K562 (cell line): ENCODE data around the gene XBP1. TPM values are rescaled to one million over a fixed set of nuclear protein-coding genes. Genes with fewer than 3 reads are reported as not detected.

Experiments
- ATAC-seq: fragments of 200-7000 bp; cut with Tn5 transposase; 3 replicates; pipeline ENCODE4 v1.9.1; 2020; ENCODE audit warnings: moderate library complexity
- BruUV-seq: library from RNA; stranded (reverse); fragments of 400-500 nt; replicated peaks from 2 replicates; lab custom pipeline; 2021; lab: Mats Ljungman, UMichigan
- CTCF ChIA-PET: fragments of 300-600 bp; formaldehyde crosslinking; extraction: SDS; loops from one replicate; lab custom pipeline; 2021; ENCODE audit warnings: low intra/inter-chr PET ratio; lab: Yijun Ruan, JAX
- POLR2A ChIA-PET: fragments of 300-600, 350-650 bp; sonication (Branson Sonifier 250); formaldehyde crosslinking; extraction: SDS; loops from one replicate; lab custom pipeline; 2021; ENCODE audit warnings: antibody characterized with exemption, inconsistent platforms; lab: Yijun Ruan, JAX
- DNase-seq, 4 experiments: peaks; one replicate each; pipeline versions ENCODE4 v3.0.0 to v3.0.0-alpha.2; 2011 to 2018; ENCODE audit warnings: low spot score in 3 of 4, mixed read lengths in 3 of 4; ENCODE audit errors: extremely low read depth in 1 of 4
- FAIRE-seq: peaks from 2 replicates; lab custom pipeline; 2011; peaks lifted over from hg19 to GRCh38; lab: Jason Lieb, UNC
- H2AFZ ChIP-seq: 2 replicates; pipeline ENCODE4 v1.6.0; 2011; ENCODE audit warnings: low read depth, low read length, control low read depth, inconsistent platforms
- H3K27ac ChIP-seq: fragments of 200-600 bp; 3 replicates; pipeline ENCODE4 v1.8.0; 2011; ENCODE audit warnings: low read depth, mild to moderate bottlenecking, control low read depth, inconsistent platforms, low read length, moderate library complexity, mixed read lengths; ENCODE audit errors: extremely low read depth
- H3K27me3 ChIP-seq, 2 experiments: fragments of 300-600 bp in 1 of 2; 2 replicates in 1 of 2; 3 replicates in 1 of 2; pipeline versions ENCODE4 v1.6.0 to v1.8.0; 2011; ENCODE audit warnings: inconsistent platforms in 2 of 2, low read length in 2 of 2, mild to moderate bottlenecking in 1 of 2, mixed read lengths in 1 of 2, moderate library complexity in 1 of 2; ENCODE audit not compliant: control insufficient read depth in 2 of 2, insufficient read depth in 2 of 2
- H3K36me3 ChIP-seq: fragments of 300-600 bp; 3 replicates; pipeline ENCODE4 v1.8.0; 2011; ENCODE audit warnings: mild to moderate bottlenecking, low read length, inconsistent platforms; ENCODE audit not compliant: control insufficient read depth, insufficient read depth
- H3K4me1 ChIP-seq, 2 experiments: fragments of 200-600 bp in 1 of 2; replicated peaks in 1 of 2; 2 replicates in 1 of 2; 3 replicates in 1 of 2; pipeline versions ENCODE4 v1.5.1 to v1.8.0; 2011; ENCODE audit warnings: inconsistent platforms in 2 of 2, low read length in 2 of 2, mild to moderate bottlenecking in 1 of 2, mixed read lengths in 1 of 2, moderate library complexity in 1 of 2; ENCODE audit not compliant: control insufficient read depth in 2 of 2, insufficient read depth in 2 of 2
- H3K4me2 ChIP-seq: 2 replicates; pipeline ENCODE4 v1.6.1; 2011; ENCODE audit warnings: low read length, control low read depth, inconsistent platforms, mixed read lengths; ENCODE audit not compliant: insufficient read depth
- H3K4me3 ChIP-seq: fragments of 200-600 bp; sonication (generic), shearing (Covaris generic); 2 replicates; pipeline ENCODE4 v1.5.1; 2016; ENCODE audit warnings: control low read depth, inconsistent platforms
- H3K79me2 ChIP-seq: fragments of 200-600 bp; 3 replicates; pipeline ENCODE4 v1.8.0; 2011; ENCODE audit warnings: low read length, inconsistent platforms; ENCODE audit not compliant: control insufficient read depth, insufficient read depth
- H3K9ac ChIP-seq, 2 experiments: 2 replicates each; pipeline versions ENCODE4 v1.6.0 to v1.6.1; 2011; ENCODE audit warnings: low read depth in 2 of 2, low read length in 2 of 2, control low read depth in 1 of 2, inconsistent platforms in 1 of 2, mild to moderate bottlenecking in 1 of 2, mixed read lengths in 1 of 2; ENCODE audit not compliant: insufficient read depth in 1 of 2
- H3K9me1 ChIP-seq: one replicate; pipeline ENCODE4 v1.6.0; 2011; ENCODE audit warnings: inconsistent platforms, mild to moderate bottlenecking, low read length, moderate library complexity; ENCODE audit not compliant: control insufficient read depth, insufficient read depth
- H3K9me3 ChIP-seq: replicated peaks from 2 replicates; pipeline ENCODE4 v1.5.1; 2011; ENCODE audit warnings: low read depth, low read length, inconsistent platforms; ENCODE audit not compliant: control insufficient read depth, insufficient read depth
- H4K20me1 ChIP-seq: replicated peaks from 2 replicates; pipeline ENCODE4 v1.6.1; 2011; ENCODE audit warnings: low read length, inconsistent platforms, mixed read lengths; ENCODE audit not compliant: control insufficient read depth, insufficient read depth
- BRF2 ChIP-seq: IDR thresholded peaks from 3 replicates; pipeline ENCODE4 v1.6.1; 2011; ENCODE audit warnings: borderline replicate concordance, mild to moderate bottlenecking; ENCODE audit not compliant: insufficient read length, insufficient read depth
- CHD1 ChIP-seq: fragments of 200-600 bp; sonication (generic); IDR thresholded peaks from one replicate; pipeline ENCODE4 v1.6.1; 2012; ENCODE audit warnings: mild to moderate bottlenecking, moderate library complexity, low read length, inconsistent platforms
- CTCF ChIP-seq, 3 experiments: IDR thresholded peaks in 2 of 3; conservative IDR thresholded peaks in 1 of 3; 2 replicates each; pipeline ENCODE4 v1.5.1; 2011 to 2012; ENCODE audit warnings: low read length in 3 of 3, mild to moderate bottlenecking in 3 of 3, control low read depth in 2 of 3, improper control_type of control experiment in 1 of 3, inconsistent platforms in 1 of 3, low read depth in 1 of 3, mixed read lengths in 1 of 3, moderate library complexity in 1 of 3; ENCODE audit not compliant: insufficient read depth in 2 of 3
- HCFC1 ChIP-seq: IDR thresholded peaks from 2 replicates; pipeline ENCODE4 v1.6.1; 2012; ENCODE audit warnings: low read depth, low read length, improper control_type of control experiment
- ZKSCAN8 ChIP-seq: fragments of 200-800 bp; sonication (Bioruptor generic); IDR thresholded peaks from 2 replicates; pipeline ENCODE4 v1.6.1; 2016; ENCODE audit warnings: missing genetic modification characterization, missing compliant biosample characterization
- ZNF324 ChIP-seq: fragments of 250-450 bp; sonication (Bioruptor Pico); IDR thresholded peaks from 2 replicates; pipeline ENCODE4 v1.4.0; 2020; ENCODE audit warnings: mild to moderate bottlenecking
- ZNF347 ChIP-seq: fragments of 450-650 bp; formaldehyde crosslinking; IDR thresholded peaks from 2 replicates; pipeline ENCODE4 v1.4.0; 2020; ENCODE audit warnings: low read depth, mild to moderate bottlenecking, moderate library complexity
- WGBS: fragments of 100-300 bp; shearing (Covaris generic); methylation state at CpG from one replicate; pipeline ENCODE4 v1.1.6; 2016; ENCODE audit warnings: low coverage, mixed read lengths; ENCODE audit not compliant: insufficient coverage; ENCODE audit errors: missing lambda C conversion rate; 5-methylcytosine and 5-hydroxymethylcytosine counted together
- in situ Hi-C: fragments of 300-500 bp; cut with MboI; formaldehyde crosslinking; loops from 4 replicates; pipeline ENCODE4 v1.15.0; 2018; ENCODE audit warnings: inconsistent platforms, mixed read lengths
- intact Hi-C: fragments of 100-400 bp; cut with micrococcal nuclease; formaldehyde crosslinking; loops from 2 replicates; pipeline ENCODE4 v1.14.2; 2022
- polyA plus RNA-seq, 8 experiments: library from polyadenylated mRNA; depleted of rRNA in 4 of 8; stranded (reverse) in 5 of 8; unstranded in 3 of 8; fragments of >200 nt; fragmentation: Nextera tagmentation in 2 of 8; fragmentation: Illumina TruSeq in 1 of 8; extraction: Ambion mirVana in 2 of 8; extraction: Trizol in 1 of 8; gene quantifications; 2 replicates each; pipeline versions ENCODE4 v1.2.1 to v1.2.3, GENCODE V29; 2011 to 2014; ENCODE audit warnings: inconsistent platforms in 1 of 8, missing spikeins in 1 of 8
- total RNA-seq, 7 experiments: library from RNA; depleted of rRNA in 6 of 7; stranded (reverse); fragments of >200 nt in 6 of 7; fragmentation: Illumina TruSeq in 2 of 7; extraction: Trizol in 2 of 7; gene quantifications; 2 replicates each; pipeline versions ENCODE4 v1.2.1 to v1.2.3, GENCODE V29; 2011 to 2021; ENCODE audit warnings: low replicate concordance in 1 of 7

XBP1 gene
- total and polyA plus RNA-seq, 9 of the 15 experiments (the other 6 are each of a cell fraction or from before 2014, with no cell fraction given), result 25.0 to 218 (median 94.6) TPM

- ATAC-seq (no peak), FAIRE-seq (no peak), DNase-seq (peak in 1 of 4 experiments; percentile 32)
- peak overlapping the region; percentile 68 for H3K4me2 ChIP-seq
- peaks cover 51% of the 10 kb centered on the region for H3K79me2 ChIP-seq
- in situ Hi-C loops (no loop called here), intact Hi-C loops (no loop called here)
- H3K9me1 ChIP-seq, result no peaks in the 10 kb centered on the region
- WGBS, result 39% methylated on average over 4 of the region's 7 CpGs
- H3K9ac ChIP-seq, result peak overlapping the region; percentile 70 to 97; a peak in 3 of 4 replicates
- no peaks in the 10 kb centered on the region for H3K27me3 ChIP-seq
- peaks cover 13% of the 10 kb centered on the region for H3K36me3 ChIP-seq
- peak overlapping the region; percentile 98 for H3K27ac ChIP-seq
- H4K20me1 ChIP-seq, result no peaks in the 10 kb centered on the region
- peak overlapping the region; percentile 64 for H2AFZ ChIP-seq
- TF ChIP-seq ZKSCAN8 (CRISPR knock-in tag) (no peak), ZNF347 (CRISPR knock-in tag) (no peak), CTCF (IDR thresholded peaks at IDR 0.05 in 2 of 3, conservative IDR thresholded peaks at IDR 0.05 in 1 of 3; ENCODE audit: insufficient read depth in 2 of 3, low read depth in 1 of 3, low read length in 3 of 3) (peak in 2 of 3 experiments; percentile 9 to 20; a peak in 2 of 6 replicates), ZNF324 (CRISPR knock-in tag) (no peak), CHD1 (no peak), HCFC1 (no peak), BRF2 (no peak)
- ChIA-PET POLR2A (interaction anchor here (0.8 to 9.9 kb wide), 4 partner anchors 10 to 345 kb away, joined by 4 to 109 read pairs (median 6); no protein-coding TSS in a partner anchor), CTCF (no interaction called here)
- H3K4me1 ChIP-seq, result peaks cover 5 to 8% of the 10 kb centered on the region in 2 experiments; a peak in 3 of 5 replicates
- H3K4me3 ChIP-seq, result peak overlapping the region; percentile 98; the same call in 1 of the 2 replicates
- H3K9me3 ChIP-seq, result no peaks in the 10 kb centered on the region
- BruUV-seq, result no TSS peak
Measured at GRCh38 chr22:28802595-28803123, 2.3 kb upstream of the XBP1 start.
